Measurements from ENCODE around the gene NDE1. TPM values are rescaled to one million over a fixed set of nuclear protein-coding genes. Genes with fewer than 3 reads are reported as not detected.
"Not testable (repeated sequence)": the region's sequence is repeated elsewhere in the genome, so short reads cannot be mapped to it uniquely, and the experiment has no call there.

NDE1 gene
- total RNA-seq, 1 donor from 2014 or later, result 48.2 TPM

DNA sequence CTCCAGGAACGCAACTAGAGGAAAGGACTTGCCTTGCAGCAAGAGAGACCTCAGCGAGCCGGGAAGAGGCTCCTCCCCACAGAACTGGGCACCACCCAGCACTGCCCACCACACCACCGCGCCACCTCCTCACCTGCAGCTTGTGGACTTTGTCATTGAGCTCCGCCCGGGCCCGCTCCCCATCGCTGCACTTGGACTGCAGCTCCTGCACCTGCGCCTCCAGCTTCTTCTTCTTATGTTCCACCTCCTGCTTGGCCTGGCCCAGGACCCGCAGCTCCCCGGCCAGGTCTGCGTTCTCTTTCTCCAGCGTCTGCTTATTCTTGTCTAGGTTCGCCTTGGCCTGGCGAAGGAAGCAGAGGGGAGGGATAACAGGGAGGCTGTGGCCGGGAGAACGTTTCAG lies 76.7 kb downstream of the NDE1 start:
- H3K27ac Mint-ChIP-seq, result no peak overlapping the region
- TF ChIP-seq, protein P1, sequence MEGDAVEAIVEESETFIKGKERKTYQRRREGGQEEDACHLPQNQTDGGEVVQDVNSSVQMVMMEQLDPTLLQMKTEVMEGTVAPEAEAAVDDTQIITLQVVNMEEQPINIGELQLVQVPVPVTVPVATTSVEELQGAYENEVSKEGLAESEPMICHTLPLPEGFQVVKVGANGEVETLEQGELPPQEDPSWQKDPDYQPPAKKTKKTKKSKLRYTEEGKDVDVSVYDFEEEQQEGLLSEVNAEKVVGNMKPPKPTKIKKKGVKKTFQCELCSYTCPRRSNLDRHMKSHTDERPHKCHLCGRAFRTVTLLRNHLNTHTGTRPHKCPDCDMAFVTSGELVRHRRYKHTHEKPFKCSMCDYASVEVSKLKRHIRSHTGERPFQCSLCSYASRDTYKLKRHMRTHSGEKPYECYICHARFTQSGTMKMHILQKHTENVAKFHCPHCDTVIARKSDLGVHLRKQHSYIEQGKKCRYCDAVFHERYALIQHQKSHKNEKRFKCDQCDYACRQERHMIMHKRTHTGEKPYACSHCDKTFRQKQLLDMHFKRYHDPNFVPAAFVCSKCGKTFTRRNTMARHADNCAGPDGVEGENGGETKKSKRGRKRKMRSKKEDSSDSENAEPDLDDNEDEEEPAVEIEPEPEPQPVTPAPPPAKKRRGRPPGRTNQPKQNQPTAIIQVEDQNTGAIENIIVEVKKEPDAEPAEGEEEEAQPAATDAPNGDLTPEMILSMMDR (IDR thresholded peaks at IDR 0.05; ENCODE audit: unreplicated experiment), result no peak
- peaks cover 18% of the 10 kb centered on the region for H3K36me3 Mint-ChIP-seq
- no peaks in the 10 kb centered on the region for H3K4me1 Mint-ChIP-seq
- H3K4me3 Mint-ChIP-seq, result no peak overlapping the region
- no peaks in the 10 kb centered on the region for H3K9me3 Mint-ChIP-seq
- H3K27me3 Mint-ChIP-seq (ENCODE audit: low read depth), result no peaks in the 10 kb centered on the region
- DNase-seq (ENCODE audit: low spot score in 2 of 2, unreplicated experiment in 2 of 2), result no peak

DNA sequence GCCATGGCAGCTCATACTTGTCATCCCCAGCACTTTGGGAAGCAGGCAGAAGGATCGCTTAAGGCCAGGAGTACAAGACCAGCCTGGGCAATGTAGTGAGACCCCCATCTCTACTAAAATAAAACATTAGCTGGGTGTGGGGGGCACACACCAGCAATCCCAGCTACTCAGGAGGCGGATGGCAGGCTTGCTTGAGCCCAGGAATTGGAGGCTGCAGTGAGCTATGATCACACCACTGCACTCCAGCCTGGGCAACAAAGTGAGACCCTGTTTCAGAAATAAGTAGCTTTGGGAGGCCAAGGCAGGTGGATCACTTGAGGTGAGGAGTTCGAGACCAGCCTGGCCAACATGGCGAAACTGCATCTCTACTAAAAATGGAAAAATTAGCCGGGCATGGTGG lies 77.7 kb downstream of the NDE1 start:
- not testable (repeated sequence) for DNase-seq (ENCODE audit: low spot score in 2 of 2, unreplicated experiment in 2 of 2); H3K27ac Mint-ChIP-seq; H3K9me3 Mint-ChIP-seq; H3K4me1 Mint-ChIP-seq; H3K27me3 Mint-ChIP-seq (ENCODE audit: low read depth); H3K4me3 Mint-ChIP-seq
- peaks cover 18% of the 10 kb centered on the region for H3K36me3 Mint-ChIP-seq

DNA sequence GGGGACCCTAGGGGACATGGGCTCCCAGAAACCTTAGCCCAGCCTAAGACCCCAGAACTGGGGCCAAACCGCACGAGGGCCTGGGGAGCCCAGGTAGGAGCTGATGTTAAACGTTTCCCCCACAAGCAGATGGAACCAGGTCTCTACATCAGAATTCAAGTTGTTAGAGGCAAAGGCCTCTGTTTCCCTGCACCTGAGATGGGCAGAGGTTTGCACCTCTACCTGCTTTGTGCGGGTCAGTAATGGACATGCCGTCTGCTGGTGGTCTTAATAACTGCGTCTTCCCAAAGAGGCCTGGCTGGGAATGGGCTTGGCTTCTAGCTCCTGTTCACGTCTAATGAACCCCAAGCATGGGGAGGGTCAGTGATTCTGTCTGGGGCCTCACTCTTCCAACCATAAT lies 79.1 kb downstream of the NDE1 start:
- Mint-ChIP-seq H3K36me3 (peaks cover 18% of the 10 kb centered on the region), H3K9me3 (no peaks in the 10 kb centered on the region), H3K27ac (no peak overlapping the region), H3K27me3 (ENCODE audit: low read depth) (no peaks in the 10 kb centered on the region), H3K4me1 (no peaks in the 10 kb centered on the region), H3K4me3 (no peak overlapping the region)
- TF ChIP-seq, protein P1 (IDR thresholded peaks at IDR 0.05; ENCODE audit: unreplicated experiment), result no peak
- DNase-seq (ENCODE audit: low spot score in 2 of 2, unreplicated experiment in 2 of 2), result no peak

DNA sequence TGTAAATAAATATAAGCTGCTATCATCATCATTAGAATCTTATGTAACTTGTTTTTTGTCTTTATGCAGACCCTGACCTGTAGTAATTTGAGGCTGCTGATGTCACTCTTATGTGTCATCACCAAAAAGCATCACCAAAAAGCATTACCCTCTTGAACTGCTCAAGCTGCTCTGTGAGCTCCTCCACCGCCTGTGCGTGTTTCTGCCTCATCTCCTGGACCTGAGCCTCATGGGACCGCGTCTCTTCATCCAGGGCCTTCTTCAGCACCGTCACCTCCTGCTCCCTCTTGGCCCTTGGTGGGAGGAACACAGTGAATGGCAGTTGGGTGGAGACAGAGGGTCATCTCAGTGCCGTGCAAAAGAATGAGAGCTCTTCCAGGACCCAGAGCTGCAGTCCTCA lies 82.4 kb downstream of the NDE1 start:
- no peak overlapping the region for H3K27ac Mint-ChIP-seq

DNA sequence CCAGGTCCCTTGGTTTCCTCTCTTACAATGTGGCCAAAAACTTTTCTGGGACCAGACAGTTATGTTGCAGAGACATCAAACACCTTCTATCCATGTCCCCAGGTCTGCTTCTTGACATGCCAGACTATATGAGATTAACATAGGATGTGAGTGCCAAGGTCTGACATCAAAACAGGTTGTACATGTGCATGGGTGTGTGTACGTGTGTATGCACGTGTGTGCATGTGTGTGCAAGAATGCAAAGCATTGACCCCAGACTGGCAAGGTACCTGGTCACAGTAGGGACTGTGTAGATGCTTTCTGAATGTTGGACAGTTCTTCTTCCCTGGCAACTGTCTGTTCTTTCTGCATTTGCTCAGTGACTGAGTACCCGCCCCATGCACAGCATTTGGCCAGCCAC lies 85.6 kb downstream of the NDE1 start:
- Mint-ChIP-seq H3K4me3 (no peak overlapping the region), H3K36me3 (no peaks in the 10 kb centered on the region), H3K9me3 (peaks cover under 1% of the 10 kb centered on the region), H3K27me3 (ENCODE audit: low read depth) (peaks cover 10% of the 10 kb centered on the region), H3K4me1 (no peaks in the 10 kb centered on the region), H3K27ac (no peak overlapping the region)
- TF ChIP-seq, protein P1 (IDR thresholded peaks at IDR 0.05; ENCODE audit: unreplicated experiment), result no peak
- DNase-seq (ENCODE audit: low spot score in 2 of 2, unreplicated experiment in 2 of 2), result no peak

More for the DNA sequence above, 82.4 kb downstream of the NDE1 start:
- Mint-ChIP-seq H3K36me3 (no peaks in the 10 kb centered on the region), H3K4me1 (no peaks in the 10 kb centered on the region), H3K9me3 (no peaks in the 10 kb centered on the region), H3K27me3 (ENCODE audit: low read depth) (peaks cover 10% of the 10 kb centered on the region), H3K4me3 (no peak overlapping the region)
- TF ChIP-seq, protein P1 (IDR thresholded peaks at IDR 0.05; ENCODE audit: unreplicated experiment), result no peak
- DNase-seq (ENCODE audit: low spot score in 2 of 2, unreplicated experiment in 2 of 2), result no peak

DNA sequence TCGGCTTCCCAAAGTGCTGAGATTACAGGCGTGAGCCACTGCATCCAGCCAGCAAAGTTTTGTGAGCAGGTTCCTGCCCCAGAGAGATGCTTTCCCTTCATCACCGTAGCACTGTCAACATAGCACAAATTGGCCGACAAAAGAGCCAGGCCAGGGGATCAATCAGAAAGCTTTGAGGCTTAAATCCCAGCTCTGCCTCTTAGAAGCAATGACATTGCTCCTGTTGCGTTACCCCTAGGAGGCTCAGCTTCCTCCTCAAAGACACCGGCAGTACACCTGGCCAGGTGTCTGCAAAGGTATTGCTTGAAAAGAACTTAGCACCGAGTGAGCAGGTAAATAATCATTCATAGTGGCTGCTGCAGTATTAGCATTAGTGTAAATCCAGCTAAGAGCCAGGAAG lies 86.5 kb downstream of the NDE1 start:
- Mint-ChIP-seq H3K4me1 (no peaks in the 10 kb centered on the region), H3K9me3 (peaks cover 7% of the 10 kb centered on the region), H3K36me3 (no peaks in the 10 kb centered on the region), H3K27ac (no peak overlapping the region), H3K27me3 (ENCODE audit: low read depth) (peaks cover 10% of the 10 kb centered on the region), H3K4me3 (no peak overlapping the region)
- TF ChIP-seq, protein P1 (IDR thresholded peaks at IDR 0.05; ENCODE audit: unreplicated experiment), result no peak
- DNase-seq (ENCODE audit: low spot score in 2 of 2, unreplicated experiment in 2 of 2), result no peak
